ENCODE results near the gene HS3ST3A1.
A peak's percentile ranks its signal among the peaks of the same experiment; 100 is the strongest.

GRCh38 chr17:13594762-13595598 is 6.7 kb downstream of the HS3ST3A1 start:
- no peak for TF ChIP-seq POLR2A (IDR thresholded peaks at IDR 0.05)
- TF ChIP-seq, protein P1, sequence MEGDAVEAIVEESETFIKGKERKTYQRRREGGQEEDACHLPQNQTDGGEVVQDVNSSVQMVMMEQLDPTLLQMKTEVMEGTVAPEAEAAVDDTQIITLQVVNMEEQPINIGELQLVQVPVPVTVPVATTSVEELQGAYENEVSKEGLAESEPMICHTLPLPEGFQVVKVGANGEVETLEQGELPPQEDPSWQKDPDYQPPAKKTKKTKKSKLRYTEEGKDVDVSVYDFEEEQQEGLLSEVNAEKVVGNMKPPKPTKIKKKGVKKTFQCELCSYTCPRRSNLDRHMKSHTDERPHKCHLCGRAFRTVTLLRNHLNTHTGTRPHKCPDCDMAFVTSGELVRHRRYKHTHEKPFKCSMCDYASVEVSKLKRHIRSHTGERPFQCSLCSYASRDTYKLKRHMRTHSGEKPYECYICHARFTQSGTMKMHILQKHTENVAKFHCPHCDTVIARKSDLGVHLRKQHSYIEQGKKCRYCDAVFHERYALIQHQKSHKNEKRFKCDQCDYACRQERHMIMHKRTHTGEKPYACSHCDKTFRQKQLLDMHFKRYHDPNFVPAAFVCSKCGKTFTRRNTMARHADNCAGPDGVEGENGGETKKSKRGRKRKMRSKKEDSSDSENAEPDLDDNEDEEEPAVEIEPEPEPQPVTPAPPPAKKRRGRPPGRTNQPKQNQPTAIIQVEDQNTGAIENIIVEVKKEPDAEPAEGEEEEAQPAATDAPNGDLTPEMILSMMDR (IDR thresholded peaks at IDR 0.05 in 8 of 11, conservative IDR thresholded peaks at IDR 0.05 in 3 of 11) = peak; percentile 60 to 92 (median 85)
